H1 (cell line): Measurements from ENCODE around the gene PPM1M.

ENCODE experiments used
- POLR2A ChIP-seq, 2 experiments: IDR thresholded peaks; 1 replicate in 1 of 2; 2 replicates in 1 of 2; pipeline ENCODE4 v1.6.1; 2011; ENCODE audit warnings: low read depth in 2 of 2, low read length in 2 of 2, mild to moderate bottlenecking in 2 of 2; ENCODE audit errors: control extremely low read depth in 1 of 2
- TAF1 ChIP-seq: IDR thresholded peaks from 2 replicates; pipeline ENCODE4 v1.6.1; 2011; ENCODE audit warnings: mild to moderate bottlenecking, low read depth, low read length
- TF ChIP-seq, protein P1 (sequence below), 3 experiments: IDR thresholded peaks; 1 replicate in 2 of 3; 2 replicates in 1 of 3; pipeline versions ENCODE4 v1.5.1 to v1.6.1; 2011; ENCODE audit warnings: low read length in 3 of 3, mild to moderate bottlenecking in 3 of 3, inconsistent platforms in 2 of 3, low read depth in 1 of 3, moderate library complexity in 1 of 3; ENCODE audit not compliant: insufficient read depth in 1 of 3; ENCODE audit errors: control extremely low read depth in 1 of 3
- TF ChIP-seq, protein P2 (sequence below): IDR thresholded peaks from 2 replicates; pipeline ENCODE4 v1.6.1; 2011; ENCODE audit warnings: low read length, improper control_type of control experiment

DNA sequence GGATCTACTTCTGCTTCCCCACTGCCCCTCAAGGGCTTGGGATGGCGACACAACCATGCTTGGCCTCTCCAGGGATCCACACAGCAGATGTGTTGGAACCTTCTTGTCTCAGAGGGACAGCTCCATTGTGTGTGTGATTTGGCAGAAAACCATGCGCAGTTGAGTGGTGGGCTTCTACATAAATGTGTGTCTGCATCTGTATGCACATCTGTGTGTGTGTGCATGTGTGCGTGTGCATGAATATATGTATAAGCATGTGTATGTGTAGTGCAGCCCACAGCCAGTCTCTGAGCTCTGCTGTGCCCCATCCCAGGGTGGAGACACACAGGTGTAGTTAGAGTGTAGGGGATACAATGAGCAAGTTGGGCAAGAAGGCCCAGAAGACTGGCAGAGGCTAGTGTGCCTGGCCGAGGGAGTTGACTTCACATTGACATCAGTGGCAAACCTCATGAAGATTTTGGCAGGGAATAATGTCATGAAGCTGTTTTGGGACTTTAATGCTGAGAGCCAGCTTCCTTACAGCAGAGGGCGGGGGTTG, 50.2 kb downstream of the PPM1M start:
- TF ChIP-seq TAF1, result no peak
- no peak for TF ChIP-seq POLR2A (IDR thresholded peaks at IDR 0.05; ENCODE audit: control extremely low read depth in 1 of 2, low read depth in 2 of 2, low read length in 2 of 2)
- TF ChIP-seq, protein P1, sequence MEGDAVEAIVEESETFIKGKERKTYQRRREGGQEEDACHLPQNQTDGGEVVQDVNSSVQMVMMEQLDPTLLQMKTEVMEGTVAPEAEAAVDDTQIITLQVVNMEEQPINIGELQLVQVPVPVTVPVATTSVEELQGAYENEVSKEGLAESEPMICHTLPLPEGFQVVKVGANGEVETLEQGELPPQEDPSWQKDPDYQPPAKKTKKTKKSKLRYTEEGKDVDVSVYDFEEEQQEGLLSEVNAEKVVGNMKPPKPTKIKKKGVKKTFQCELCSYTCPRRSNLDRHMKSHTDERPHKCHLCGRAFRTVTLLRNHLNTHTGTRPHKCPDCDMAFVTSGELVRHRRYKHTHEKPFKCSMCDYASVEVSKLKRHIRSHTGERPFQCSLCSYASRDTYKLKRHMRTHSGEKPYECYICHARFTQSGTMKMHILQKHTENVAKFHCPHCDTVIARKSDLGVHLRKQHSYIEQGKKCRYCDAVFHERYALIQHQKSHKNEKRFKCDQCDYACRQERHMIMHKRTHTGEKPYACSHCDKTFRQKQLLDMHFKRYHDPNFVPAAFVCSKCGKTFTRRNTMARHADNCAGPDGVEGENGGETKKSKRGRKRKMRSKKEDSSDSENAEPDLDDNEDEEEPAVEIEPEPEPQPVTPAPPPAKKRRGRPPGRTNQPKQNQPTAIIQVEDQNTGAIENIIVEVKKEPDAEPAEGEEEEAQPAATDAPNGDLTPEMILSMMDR (IDR thresholded peaks at IDR 0.05; ENCODE audit: control extremely low read depth in 1 of 3, insufficient read depth in 1 of 3, low read depth in 1 of 3, low read length in 3 of 3), result no peak
- TF ChIP-seq, protein P2, sequence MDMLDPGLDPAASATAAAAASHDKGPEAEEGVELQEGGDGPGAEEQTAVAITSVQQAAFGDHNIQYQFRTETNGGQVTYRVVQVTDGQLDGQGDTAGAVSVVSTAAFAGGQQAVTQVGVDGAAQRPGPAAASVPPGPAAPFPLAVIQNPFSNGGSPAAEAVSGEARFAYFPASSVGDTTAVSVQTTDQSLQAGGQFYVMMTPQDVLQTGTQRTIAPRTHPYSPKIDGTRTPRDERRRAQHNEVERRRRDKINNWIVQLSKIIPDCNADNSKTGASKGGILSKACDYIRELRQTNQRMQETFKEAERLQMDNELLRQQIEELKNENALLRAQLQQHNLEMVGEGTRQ, result no peak
